GM21360 (cell line): ENCODE measurements around the gene RBSN.

Experiments
- ATAC-seq: cut with Tn5 transposase; IDR thresholded peaks from one replicate; pipeline ENCODE4 v1.9.1; 2021; ENCODE audit warnings: mild to moderate bottlenecking, moderate library complexity; ENCODE audit not compliant: unreplicated experiment

Gene RBSN

DNA sequence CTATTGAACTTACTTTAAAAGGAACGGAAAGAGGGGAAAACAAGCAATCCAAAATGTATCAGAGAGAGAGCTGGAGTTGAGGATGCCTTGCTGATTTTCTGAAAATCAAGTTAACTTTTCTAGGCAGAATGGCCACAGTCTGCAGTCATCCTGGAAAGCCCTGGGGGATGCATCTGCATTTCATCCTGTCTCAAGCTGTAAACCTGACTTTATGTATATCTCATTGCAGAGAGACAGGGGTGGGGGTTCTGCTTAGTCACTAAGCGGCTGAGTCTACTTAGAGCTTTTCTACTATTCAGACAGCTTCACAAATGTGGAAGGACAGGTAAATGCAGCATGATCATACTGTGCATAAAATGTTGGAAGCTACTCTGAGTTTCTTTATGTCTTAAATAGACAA is 75.2 kb downstream of the RBSN start:
- ATAC-seq: no peak

DNA sequence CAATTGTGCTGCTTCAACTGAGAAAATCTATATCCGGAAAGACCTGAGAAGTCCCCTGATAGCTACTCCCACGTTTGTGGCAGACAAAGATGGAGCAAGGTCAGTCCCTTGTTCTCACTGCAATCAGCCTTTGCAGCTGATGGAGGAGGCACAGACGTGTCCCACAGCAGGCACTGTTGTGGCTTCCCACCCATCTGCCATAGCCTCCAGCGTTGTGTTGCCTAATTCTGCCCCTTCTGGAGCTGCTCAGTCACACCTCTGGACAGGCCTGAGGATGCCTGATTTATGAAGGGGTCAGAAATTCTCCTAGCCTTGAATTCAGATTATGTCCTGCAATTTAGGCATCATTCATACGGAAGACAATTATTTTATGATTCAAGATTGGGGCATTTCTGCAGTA is 75.7 kb downstream of the RBSN start:
- ATAC-seq: no peak
